ENCODE measurements around the gene GYPE.
"Not testable (repeated sequence)": the region's sequence is repeated elsewhere in the genome, so short reads cannot be mapped to it uniquely, and the experiment has no call there.

GYPE gene

GRCh38 chr4:143870523-143871268 is 34.7 kb downstream of the GYPE start:
- DNase-seq (ENCODE audit: low read depth), result not testable (repeated sequence)

DNA sequence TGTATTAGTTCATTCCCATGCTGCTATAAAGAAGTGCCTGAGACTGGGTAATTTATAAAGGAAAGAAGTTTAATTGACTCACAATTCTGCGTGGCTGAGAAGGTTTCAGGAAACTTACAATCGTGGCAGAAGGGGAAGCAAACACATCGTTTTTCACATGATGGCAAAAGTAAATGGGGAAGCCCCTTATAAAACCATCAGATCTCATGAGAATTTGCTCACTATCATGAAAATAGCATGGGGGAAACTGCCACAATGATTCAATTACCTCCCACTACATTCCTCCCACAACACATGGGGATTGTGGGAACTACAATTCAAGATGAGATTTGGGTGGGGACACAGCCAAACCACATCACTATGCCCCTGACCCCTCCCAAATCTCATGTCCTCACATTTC is 35.4 kb downstream of the GYPE start:
- DNase-seq (ENCODE audit: low read depth), result not testable (repeated sequence)

DNA sequence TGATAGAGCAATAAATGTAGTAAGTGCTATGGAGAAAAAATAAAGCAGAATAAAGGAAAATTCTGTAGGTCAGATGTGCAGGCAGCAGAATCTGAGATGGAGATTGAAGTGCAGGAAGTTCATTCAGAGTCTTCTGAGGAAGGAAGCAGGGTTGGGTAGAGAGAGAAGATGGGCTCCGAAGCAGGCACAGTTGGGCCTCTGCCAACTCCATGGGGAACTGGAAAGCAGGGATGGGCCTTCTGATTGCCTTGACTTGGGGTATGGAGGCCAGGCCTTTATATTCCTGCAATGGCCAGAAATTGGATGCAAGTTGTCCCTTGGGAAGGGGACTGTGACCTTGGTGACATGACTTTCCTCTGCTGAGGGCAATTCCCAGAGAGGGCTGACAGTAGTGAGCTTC is 42.6 kb downstream of the GYPE start:
- not testable (repeated sequence) for DNase-seq (ENCODE audit: low read depth)

DNA sequence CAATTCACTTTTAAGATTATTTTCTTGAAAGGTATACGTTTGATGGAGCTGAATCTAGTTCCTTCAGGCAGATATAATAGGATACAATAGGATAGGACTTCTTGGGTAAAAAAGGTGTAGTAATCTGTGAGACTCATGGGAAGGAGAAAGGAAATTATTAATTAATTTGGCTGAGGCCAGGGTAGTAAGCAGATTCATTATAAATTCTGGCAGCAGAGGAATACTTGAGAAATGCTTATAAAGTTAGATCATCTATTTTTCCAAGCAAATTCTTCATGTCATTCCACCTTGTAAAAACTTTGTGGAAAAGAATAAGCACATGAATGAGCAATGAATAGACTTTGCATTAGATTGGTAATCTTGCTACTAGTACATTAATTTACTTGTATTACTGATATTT is 46.9 kb downstream of the GYPE start:
- no peak for DNase-seq (ENCODE audit: low read depth)

DNA sequence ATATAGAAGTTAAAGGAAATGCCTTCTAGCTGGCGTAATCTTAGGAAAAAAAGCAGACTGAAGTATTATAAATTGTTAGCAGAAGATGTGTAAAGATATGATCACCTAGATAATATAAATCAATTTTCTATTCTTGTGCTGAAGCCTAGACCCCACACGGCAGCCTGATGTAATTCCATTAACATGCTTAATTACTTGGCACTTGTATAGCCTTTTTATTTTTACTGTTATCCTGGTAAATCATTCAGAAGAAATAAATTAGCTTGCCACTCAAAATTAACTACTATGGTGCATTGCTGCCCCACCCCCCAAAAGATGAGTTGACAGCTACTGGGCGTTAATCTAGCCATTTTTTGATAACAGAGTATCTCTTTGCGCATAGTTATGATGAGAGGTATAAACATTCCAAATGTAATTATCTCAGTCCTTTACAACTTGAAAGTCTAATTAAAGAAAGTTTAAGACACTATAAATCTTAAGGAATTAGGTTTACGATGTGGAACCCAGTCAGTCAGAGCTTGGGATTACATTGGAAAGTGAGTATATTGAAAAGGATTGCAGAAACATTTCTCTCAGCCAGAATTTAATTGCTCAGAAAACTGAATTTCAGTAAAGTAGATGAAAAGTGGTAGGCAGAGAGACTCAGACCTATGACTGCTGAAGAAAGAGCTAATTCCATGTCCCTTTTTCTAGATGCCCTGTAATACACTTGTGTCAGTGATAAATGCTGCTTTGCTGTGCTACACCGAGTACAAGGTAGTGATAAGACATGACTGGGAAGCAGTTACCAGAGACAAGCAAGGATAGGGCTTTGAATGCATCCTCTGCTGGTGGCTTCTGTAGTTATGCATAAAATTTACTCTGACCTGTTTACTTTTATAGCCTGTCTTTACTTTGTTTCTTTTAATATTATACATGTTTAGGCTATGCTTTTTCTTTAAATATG is 47.7 kb downstream of the GYPE start:
- DNase-seq (ENCODE audit: low read depth), result not testable (repeated sequence)

- DNase-seq (ENCODE audit: low read depth), result not testable (repeated sequence)
Measured at GRCh38 chr4:143856017-143856557, 49.3 kb downstream of the GYPE start.

DNA sequence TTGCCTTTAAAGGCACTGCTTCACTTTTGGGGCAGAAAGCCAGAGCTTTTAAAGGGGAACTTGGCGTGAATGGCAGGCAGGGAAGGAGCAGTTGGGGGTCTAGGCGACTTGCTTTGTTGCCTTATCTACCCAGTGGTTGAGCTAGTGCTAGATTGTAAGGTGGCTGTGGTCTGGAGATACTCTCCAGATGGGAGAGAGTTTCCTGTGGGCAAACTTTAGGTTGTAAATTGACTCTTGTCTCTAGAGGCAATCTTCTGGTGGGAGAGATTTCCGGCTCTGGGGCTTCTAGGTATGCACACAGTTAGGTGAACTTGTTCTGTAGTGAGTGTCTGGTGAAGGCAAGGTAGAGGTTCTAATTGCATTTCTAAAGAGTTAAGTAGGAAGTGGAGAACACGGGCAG is 50.7 kb downstream of the GYPE start:
- DNase-seq (ENCODE audit: low read depth), result not testable (repeated sequence)

DNA sequence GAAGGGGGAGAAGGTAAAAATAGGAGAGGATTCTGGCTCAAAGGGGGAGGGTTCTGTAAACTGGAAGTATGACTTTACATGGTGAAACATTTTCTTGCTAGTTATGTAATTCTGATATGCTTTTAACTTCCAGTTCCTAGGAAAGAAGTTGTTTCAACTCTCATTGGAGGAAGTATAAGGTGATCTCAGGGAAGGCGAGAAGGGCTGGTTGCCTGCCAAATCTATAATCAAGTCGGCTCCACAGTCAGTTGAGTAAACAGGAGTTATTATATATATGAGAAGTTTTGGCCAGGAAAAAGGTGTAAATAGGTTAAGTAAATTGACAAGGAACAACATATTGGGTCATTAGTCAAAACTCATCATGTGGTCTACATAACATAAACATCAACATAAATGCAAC is 56.1 kb downstream of the GYPE start:
- DNase-seq (ENCODE audit: low read depth), result not testable (repeated sequence)

- not testable (repeated sequence) for DNase-seq (ENCODE audit: low read depth)
Measured at GRCh38 chr4:143843506-143843832, 61.9 kb downstream of the GYPE start.

- not testable (repeated sequence) for DNase-seq (ENCODE audit: low read depth)
Measured at GRCh38 chr4:143842624-143843505, 62.5 kb downstream of the GYPE start.

DNA sequence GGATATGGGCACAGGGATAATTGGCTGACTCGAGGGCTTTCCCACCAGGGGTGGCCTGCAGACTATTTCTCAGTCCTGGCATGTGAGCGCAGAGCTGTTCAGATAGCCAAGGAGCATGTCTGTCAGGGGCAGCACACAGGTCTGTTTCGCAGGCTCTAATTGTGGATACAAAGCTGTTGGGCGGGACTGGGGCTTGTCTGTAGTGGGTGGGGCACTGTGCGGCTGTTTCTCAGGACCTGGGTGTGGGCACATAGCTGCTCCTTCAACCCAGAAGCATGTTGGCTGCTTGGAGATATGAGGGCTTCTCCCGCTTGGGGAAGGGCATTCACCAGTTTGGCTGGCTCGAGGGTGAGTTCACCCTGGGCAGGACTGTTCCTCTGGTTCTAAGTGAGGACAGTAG is 65.9 kb downstream of the GYPE start:
- DNase-seq (ENCODE audit: low read depth), result not testable (repeated sequence)

DNA sequence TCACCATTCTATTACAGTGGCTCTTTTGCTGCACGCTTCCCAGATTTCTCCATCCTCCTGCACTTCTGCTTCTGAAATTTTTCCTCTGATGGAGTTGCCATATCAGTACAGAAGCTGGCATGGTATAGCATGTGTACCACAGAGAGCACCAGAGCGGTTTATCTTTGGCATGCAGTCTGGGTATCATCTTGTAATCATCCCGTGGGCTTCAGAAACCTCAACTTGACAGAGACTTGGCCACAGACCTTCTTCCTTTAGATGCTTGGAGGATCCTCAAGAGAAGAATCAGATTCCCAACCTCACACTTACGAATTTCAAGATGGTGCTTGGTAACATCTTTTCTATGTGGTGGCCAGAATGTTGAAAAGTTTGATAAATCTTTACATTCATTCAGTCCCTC is 71.2 kb downstream of the GYPE start:
- DNase-seq (ENCODE audit: low read depth), result not testable (repeated sequence)

DNA sequence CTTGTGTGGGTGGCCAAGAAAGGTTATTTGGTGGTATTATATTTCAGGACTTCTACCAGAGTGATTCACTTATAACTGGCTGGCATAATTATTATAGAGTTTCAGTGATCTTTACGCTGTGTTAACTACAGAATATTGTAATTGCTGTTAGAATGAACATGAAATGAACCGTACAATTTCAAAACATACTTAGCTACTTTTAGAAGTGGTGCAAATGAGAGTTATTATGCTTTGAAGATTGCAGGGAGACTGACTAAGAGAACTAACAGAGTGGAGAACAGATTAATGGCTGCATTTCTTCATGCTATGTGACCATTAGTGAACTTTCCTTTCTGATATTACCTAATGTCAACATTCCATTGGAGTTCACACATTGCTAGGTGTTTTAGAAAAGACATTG is 71.7 kb downstream of the GYPE start:
- not testable (repeated sequence) for DNase-seq (ENCODE audit: low read depth)

DNA sequence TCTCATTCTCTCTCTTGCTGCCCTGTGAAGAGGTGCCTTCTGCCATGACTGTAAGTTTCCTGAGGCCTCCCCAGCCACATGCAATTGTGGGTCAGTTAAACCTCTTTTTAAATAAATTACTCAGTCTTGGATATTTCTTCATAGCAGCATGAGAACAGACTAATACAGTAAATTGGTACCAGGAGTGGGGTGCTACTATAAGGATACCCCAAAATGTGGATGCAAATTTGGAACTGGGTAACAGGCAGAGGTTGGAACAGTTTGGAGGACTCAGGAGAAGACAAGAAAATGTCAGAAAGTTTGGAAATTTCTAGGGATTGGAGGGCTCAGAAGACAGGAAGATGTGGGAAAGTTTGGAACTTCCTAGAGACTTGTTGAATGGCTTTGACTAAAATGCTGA is 74.8 kb downstream of the GYPE start:
- DNase-seq (ENCODE audit: low read depth), result not testable (repeated sequence)

- not testable (repeated sequence) for DNase-seq (ENCODE audit: low read depth)
Measured at GRCh38 chr4:143829239-143829620, 76.1 kb downstream of the GYPE start.

Data from fibroblast of gingiva (primary cell).